Tibial nerve (tissue), 3 donors: ENCODE results near the gene KIDINS220.

Experiments used
- CTCF ChIP-seq, 5 experiments: fragments of 200-600 bp in 3 of 5; fragments of 450-650 bp in 2 of 5; sonication (generic) in 3 of 5; IDR thresholded peaks; one replicate each; pipeline ENCODE4 v1.5.1; 2016 to 2019; ENCODE audit warnings: antibody characterized with exemption in 5 of 5, mild to moderate bottlenecking in 3 of 5, moderate library complexity in 2 of 5
- POLR2A ChIP-seq, 2 donors: fragments of 450-650 bp; IDR thresholded peaks; one replicate each; pipeline ENCODE4 v1.6.1; 2017; ENCODE audit warnings: antibody characterized with exemption in 2 of 2, mild to moderate bottlenecking in 2 of 2, moderate library complexity in 2 of 2

DNA sequence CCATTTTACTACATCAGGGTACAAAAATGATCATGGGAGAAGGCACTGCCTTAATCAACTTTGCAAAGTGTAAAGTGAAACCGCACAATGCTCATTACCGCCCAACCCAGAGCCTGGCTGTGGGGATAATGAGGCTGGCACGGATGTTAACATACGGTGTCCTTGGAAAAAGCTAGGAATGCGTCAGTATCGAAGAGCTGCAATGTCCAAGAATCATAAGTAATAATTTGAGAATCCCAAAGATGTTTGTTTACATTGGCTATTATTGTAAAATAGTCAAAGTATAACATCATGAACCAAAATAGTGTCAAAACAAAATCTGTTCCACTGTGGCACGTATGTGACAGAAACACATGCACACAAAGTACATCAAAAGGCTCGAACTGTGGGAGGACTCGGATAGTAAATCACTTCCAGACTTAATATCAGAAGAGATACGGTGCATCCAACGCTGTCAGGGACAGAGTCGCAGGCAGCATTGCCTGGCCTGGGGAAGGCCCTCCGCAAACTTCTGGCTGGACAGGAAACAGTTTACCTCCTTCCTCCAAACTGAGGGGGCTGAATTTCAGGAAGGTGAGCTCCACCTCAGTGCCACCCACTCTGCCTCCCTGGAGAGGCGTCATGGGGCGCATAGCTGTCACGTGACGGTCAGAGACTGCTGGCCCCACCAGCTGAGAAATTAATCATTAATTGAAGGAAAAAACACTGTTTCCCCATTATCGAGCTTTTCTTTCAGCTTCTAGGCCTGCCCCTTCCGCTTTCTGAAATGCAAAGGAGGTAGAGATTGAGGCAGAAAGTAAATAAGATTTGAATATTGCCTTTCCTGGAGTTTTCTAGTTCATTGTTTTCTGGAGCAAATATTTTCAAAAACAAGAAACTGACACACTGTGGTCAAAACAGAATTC is 157.3 kb downstream of the KIDINS220 start:
- TF ChIP-seq CTCF (IDR thresholded peaks at IDR 0.05) (no peak), POLR2A (IDR thresholded peaks at IDR 0.05) (no peak)
